Measurements from ENCODE around the gene SLC35G3. TPM values are rescaled to one million over a fixed set of nuclear protein-coding genes. Genes with fewer than 3 reads are reported as not detected.

SLC35G3 gene
- total RNA-seq, 1 donor from 2014 or later: not detected

DNA sequence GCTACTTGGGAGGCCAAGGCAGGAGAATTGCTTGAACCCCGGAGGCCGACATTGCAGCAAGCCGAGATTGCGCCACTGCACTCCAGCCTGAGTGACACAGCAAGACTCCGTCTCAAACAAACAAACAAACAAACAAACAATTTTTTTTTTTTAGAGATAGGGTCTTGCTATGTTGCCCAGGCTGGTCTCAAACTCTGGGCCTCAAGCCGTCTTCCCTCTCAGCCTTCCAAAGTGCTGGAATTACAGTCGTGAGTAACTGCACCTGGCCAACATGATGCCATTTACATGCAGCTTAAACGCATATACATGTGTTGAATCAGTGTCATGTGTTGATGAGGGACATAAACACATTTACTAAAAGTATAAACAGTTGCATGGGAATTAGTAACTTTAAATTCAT is 46.7 kb upstream of the SLC35G3 start:
- H3K27me3 Mint-ChIP-seq (ENCODE audit: low read depth): peaks cover 3% of the 10 kb centered on the region
- H3K9me3 Mint-ChIP-seq (ENCODE audit: low read depth): peaks cover 4% of the 10 kb centered on the region
- H3K4me1 Mint-ChIP-seq (ENCODE audit: low read depth): peaks cover 36% of the 10 kb centered on the region
- no peak overlapping the region for H3K27ac Mint-ChIP-seq (ENCODE audit: unreplicated experiment)
- H3K36me3 Mint-ChIP-seq (ENCODE audit: low read depth): peaks cover 2% of the 10 kb centered on the region
- TF ChIP-seq CTCF (IDR thresholded peaks at IDR 0.05): no peak
- DNase-seq (ENCODE audit: low spot score): no peak
- H3K4me3 Mint-ChIP-seq (ENCODE audit: unreplicated experiment): no peak overlapping the region

DNA sequence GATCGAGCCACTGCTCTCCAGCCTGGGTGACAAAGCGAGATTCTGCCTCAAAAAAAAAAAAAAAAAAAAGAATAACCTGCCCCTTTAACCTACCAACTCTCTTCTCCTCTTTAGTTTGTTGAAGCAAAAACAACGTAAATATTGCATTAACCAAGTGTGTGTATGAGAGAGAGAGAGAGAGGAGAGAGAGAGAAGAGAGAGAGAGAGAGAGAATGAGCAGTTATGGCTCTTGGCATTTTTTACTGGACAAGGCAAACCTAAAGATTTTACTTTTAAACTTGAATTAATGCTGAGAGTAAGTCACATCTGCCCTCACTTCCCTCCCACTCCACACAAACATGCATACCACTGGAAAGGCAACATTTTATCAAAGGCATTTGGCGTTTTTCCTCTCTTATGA is 45.6 kb upstream of the SLC35G3 start:
- Mint-ChIP-seq H3K27me3 (ENCODE audit: low read depth) (peaks cover 3% of the 10 kb centered on the region), H3K9me3 (ENCODE audit: low read depth) (peaks cover 13% of the 10 kb centered on the region), H3K4me3 (ENCODE audit: unreplicated experiment) (no peak overlapping the region), H3K27ac (ENCODE audit: unreplicated experiment) (no peak overlapping the region), H3K36me3 (ENCODE audit: low read depth) (peaks cover 2% of the 10 kb centered on the region), H3K4me1 (ENCODE audit: low read depth) (peaks cover 25% of the 10 kb centered on the region)
- DNase-seq (ENCODE audit: low spot score): no peak
- no peak for TF ChIP-seq CTCF (IDR thresholded peaks at IDR 0.05)

GRCh38 chr17:35238821-35239220 is 44.6 kb upstream of the SLC35G3 start:
- Mint-ChIP-seq H3K9me3 (ENCODE audit: low read depth) (peaks cover 15% of the 10 kb centered on the region), H3K4me3 (ENCODE audit: unreplicated experiment) (no peak overlapping the region), H3K4me1 (ENCODE audit: low read depth) (peaks cover 15% of the 10 kb centered on the region), H3K36me3 (ENCODE audit: low read depth) (peaks cover 2% of the 10 kb centered on the region), H3K27ac (ENCODE audit: unreplicated experiment) (no peak overlapping the region), H3K27me3 (ENCODE audit: low read depth) (peaks cover 3% of the 10 kb centered on the region)
- no peak for TF ChIP-seq CTCF (IDR thresholded peaks at IDR 0.05)
- DNase-seq (ENCODE audit: low spot score): no peak

DNA sequence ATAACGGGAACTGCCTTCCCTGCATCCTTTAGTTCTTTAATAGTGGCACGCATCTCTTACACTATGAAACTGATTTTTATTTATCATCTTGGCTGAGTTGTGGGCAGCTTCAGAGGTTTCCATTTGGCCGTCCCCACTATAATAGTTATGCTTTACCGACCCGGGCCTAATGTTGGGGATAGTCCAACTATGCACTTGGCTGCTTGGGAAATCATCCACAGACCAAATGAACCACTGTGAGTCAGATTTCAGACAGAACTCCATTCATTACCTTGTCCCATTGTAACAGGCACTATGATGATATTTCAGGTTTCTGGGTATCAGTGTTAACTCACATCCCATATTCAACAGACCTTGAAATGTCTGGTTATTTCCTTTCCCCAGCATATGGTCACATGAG is 42.6 kb upstream of the SLC35G3 start:
- TF ChIP-seq CTCF (IDR thresholded peaks at IDR 0.05): no peak
- Mint-ChIP-seq H3K27ac (ENCODE audit: unreplicated experiment) (no peak overlapping the region), H3K4me3 (ENCODE audit: unreplicated experiment) (no peak overlapping the region), H3K9me3 (ENCODE audit: low read depth) (peaks cover 15% of the 10 kb centered on the region), H3K36me3 (ENCODE audit: low read depth) (peaks cover 2% of the 10 kb centered on the region), H3K4me1 (ENCODE audit: low read depth) (peaks cover 12% of the 10 kb centered on the region), H3K27me3 (ENCODE audit: low read depth) (peaks cover 6% of the 10 kb centered on the region)
- DNase-seq (ENCODE audit: low spot score): no peak

DNA sequence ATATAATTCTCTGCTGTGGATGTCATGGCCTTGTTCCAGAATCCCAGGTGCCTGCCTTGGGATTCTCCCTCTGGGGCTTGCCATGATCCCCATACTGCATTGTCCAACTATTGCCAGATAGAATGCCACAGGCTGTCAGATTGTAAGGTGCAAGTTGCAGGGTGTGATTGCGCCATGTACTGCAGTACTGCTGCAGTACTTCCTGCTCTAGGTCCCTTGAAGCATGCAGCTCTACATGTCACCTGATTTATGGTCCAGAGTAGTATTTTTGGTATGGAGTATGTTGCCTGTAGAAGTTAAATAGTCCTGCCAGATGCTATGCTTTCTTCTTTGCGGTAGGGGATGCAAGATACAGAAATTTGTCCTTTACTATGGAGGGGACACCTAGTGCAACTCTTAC is 41.7 kb upstream of the SLC35G3 start:
- Mint-ChIP-seq H3K27ac (ENCODE audit: unreplicated experiment) (no peak overlapping the region), H3K9me3 (ENCODE audit: low read depth) (peaks cover 16% of the 10 kb centered on the region), H3K4me1 (ENCODE audit: low read depth) (peaks cover 7% of the 10 kb centered on the region), H3K4me3 (ENCODE audit: unreplicated experiment) (no peak overlapping the region), H3K36me3 (ENCODE audit: low read depth) (peaks cover 2% of the 10 kb centered on the region), H3K27me3 (ENCODE audit: low read depth) (peaks cover 8% of the 10 kb centered on the region)
- TF ChIP-seq CTCF (IDR thresholded peaks at IDR 0.05): no peak
- DNase-seq (ENCODE audit: low spot score): no peak

Data from chondrocyte (in vitro differentiated cells).